OCI-LY1 (cell line): ENCODE results near the gene PACRG.

Experiments
- H2AFZ ChIP-seq: fragments of 200-600 bp; sonication (generic), shearing (Covaris generic); 2 replicates; pipeline ENCODE4 v1.6.0; 2014; ENCODE audit warnings: antibody characterized with exemption, mild to moderate bottlenecking, low read length
- H3F3A ChIP-seq: fragments of 200-600 bp; sonication (generic), shearing (Covaris generic); 2 replicates; pipeline ENCODE4 v1.6.0; 2014; ENCODE audit warnings: mild to moderate bottlenecking, antibody characterized with exemption, low read length, moderate library complexity; ENCODE audit not compliant: insufficient read depth
- H3K27ac ChIP-seq: fragments of 200-600 bp; sonication (generic); 2 replicates; pipeline ENCODE4 v1.5.1; 2014; ENCODE audit warnings: low read length, mixed run types, mild to moderate bottlenecking, low read depth; ENCODE audit not compliant: poor library complexity, severe bottlenecking
- H3K27me3 ChIP-seq: fragments of 200-600 bp; sonication (generic); 2 replicates; pipeline ENCODE4 v1.6.0; 2014; ENCODE audit warnings: antibody characterized with exemption, mild to moderate bottlenecking, low read length, moderate library complexity; ENCODE audit not compliant: insufficient read depth
- H3K36me3 ChIP-seq: fragments of 200-600 bp; sonication (generic); 2 replicates; pipeline ENCODE4 v1.6.1; 2014; ENCODE audit warnings: mild to moderate bottlenecking, antibody characterized with exemption, low read length, moderate library complexity, mixed read lengths; ENCODE audit not compliant: insufficient read depth
- H3K4me1 ChIP-seq: fragments of 200-600 bp; sonication (generic); 2 replicates; pipeline ENCODE4 v1.5.1; 2014; ENCODE audit warnings: mild to moderate bottlenecking, low read length, moderate library complexity; ENCODE audit not compliant: insufficient read depth, severe bottlenecking
- H3K4me2 ChIP-seq: fragments of 200-600 bp; sonication (generic), shearing (Covaris generic); 2 replicates; pipeline ENCODE4 v1.6.1; 2014; ENCODE audit warnings: low read length
- H3K4me3 ChIP-seq: fragments of 200-600 bp; sonication (generic); 2 replicates; pipeline ENCODE4 v1.5.1; 2014; ENCODE audit warnings: low read length, low read depth, mild to moderate bottlenecking, mixed read lengths; ENCODE audit not compliant: poor library complexity, severe bottlenecking
- H3K79me2 ChIP-seq: fragments of 200-600 bp; shearing (Covaris generic); 2 replicates; pipeline ENCODE4 v1.6.1; 2016; ENCODE audit warnings: mixed run types, low read length, mixed read lengths; ENCODE audit not compliant: insufficient read depth
- H3K9ac ChIP-seq: fragments of 200-600 bp; sonication (generic), shearing (Covaris generic); 2 replicates; pipeline ENCODE4 v1.6.1; 2014; ENCODE audit warnings: mild to moderate bottlenecking, low read length, mixed read lengths
- H3K9me2 ChIP-seq: fragments of 200-600 bp; sonication (generic), shearing (Covaris generic); 2 replicates; pipeline ENCODE4 v1.6.1; 2014; ENCODE audit warnings: low read depth, mild to moderate bottlenecking, low read length, mixed read lengths
- H3K9me3 ChIP-seq: fragments of 200-600 bp; shearing (Covaris generic); 2 replicates; pipeline ENCODE4 v1.6.1; 2014; ENCODE audit warnings: low read length, mixed read lengths
- H4K20me1 ChIP-seq: fragments of 200-600 bp; sonication (generic), shearing (Covaris generic); 2 replicates; pipeline ENCODE4 v1.6.0; 2016; ENCODE audit warnings: mild to moderate bottlenecking, low read length; ENCODE audit not compliant: insufficient read depth
- EZH2 ChIP-seq: fragments of 200-600 bp; sonication (generic), shearing (Covaris generic); IDR thresholded peaks from 2 replicates; pipeline ENCODE4 v1.8.0; 2017; ENCODE audit warnings: borderline replicate concordance, mixed run types, mild to moderate bottlenecking, antibody characterized with exemption, low read length, moderate library complexity, mixed read lengths
- TF ChIP-seq, protein P1 (sequence below): fragments of 200-600 bp; sonication (generic), shearing (Covaris generic); IDR thresholded peaks from 2 replicates; pipeline ENCODE4 v1.5.1; 2017; ENCODE audit warnings: mild to moderate bottlenecking, antibody characterized with exemption, low read length, moderate library complexity, mixed read lengths

The PACRG gene

DNA sequence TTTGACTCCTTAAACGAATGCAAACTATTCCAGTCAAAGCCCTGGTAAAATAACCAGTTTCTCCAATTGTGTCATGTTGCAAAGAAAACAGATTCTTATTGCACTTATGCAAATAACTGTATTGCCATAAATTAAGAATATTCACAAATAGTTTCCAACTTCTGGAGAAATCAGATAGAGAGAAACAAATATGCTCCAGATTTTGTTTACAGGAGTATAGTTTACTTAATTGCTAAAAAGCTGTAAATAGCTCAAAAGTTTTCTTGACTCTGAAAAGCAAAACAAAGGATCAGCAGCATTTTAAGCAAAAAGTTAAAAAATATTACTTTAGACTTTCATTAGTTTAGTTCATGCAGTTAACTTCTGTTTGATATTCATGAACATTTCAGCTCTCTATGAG is 304.2 kb downstream of the PACRG start:
- H3K9me2 ChIP-seq: no peaks in the 10 kb centered on the region
- no peaks in the 10 kb centered on the region for H3K79me2 ChIP-seq
- H3K9ac ChIP-seq: no peak overlapping the region
- H3K4me2 ChIP-seq: no peak overlapping the region
- no peaks in the 10 kb centered on the region for H3K9me3 ChIP-seq
- no peaks in the 10 kb centered on the region for H3K4me1 ChIP-seq
- no peaks in the 10 kb centered on the region for H3F3A ChIP-seq
- H3K27ac ChIP-seq: no peak overlapping the region
- no peak overlapping the region for H3K4me3 ChIP-seq
- TF ChIP-seq, protein P1, sequence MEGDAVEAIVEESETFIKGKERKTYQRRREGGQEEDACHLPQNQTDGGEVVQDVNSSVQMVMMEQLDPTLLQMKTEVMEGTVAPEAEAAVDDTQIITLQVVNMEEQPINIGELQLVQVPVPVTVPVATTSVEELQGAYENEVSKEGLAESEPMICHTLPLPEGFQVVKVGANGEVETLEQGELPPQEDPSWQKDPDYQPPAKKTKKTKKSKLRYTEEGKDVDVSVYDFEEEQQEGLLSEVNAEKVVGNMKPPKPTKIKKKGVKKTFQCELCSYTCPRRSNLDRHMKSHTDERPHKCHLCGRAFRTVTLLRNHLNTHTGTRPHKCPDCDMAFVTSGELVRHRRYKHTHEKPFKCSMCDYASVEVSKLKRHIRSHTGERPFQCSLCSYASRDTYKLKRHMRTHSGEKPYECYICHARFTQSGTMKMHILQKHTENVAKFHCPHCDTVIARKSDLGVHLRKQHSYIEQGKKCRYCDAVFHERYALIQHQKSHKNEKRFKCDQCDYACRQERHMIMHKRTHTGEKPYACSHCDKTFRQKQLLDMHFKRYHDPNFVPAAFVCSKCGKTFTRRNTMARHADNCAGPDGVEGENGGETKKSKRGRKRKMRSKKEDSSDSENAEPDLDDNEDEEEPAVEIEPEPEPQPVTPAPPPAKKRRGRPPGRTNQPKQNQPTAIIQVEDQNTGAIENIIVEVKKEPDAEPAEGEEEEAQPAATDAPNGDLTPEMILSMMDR: no peak
- no peak for TF ChIP-seq EZH2
- no peaks in the 10 kb centered on the region for H3K36me3 ChIP-seq
- no peaks in the 10 kb centered on the region for H3K27me3 ChIP-seq
- no peak overlapping the region for H2AFZ ChIP-seq
- no peaks in the 10 kb centered on the region for H4K20me1 ChIP-seq

DNA sequence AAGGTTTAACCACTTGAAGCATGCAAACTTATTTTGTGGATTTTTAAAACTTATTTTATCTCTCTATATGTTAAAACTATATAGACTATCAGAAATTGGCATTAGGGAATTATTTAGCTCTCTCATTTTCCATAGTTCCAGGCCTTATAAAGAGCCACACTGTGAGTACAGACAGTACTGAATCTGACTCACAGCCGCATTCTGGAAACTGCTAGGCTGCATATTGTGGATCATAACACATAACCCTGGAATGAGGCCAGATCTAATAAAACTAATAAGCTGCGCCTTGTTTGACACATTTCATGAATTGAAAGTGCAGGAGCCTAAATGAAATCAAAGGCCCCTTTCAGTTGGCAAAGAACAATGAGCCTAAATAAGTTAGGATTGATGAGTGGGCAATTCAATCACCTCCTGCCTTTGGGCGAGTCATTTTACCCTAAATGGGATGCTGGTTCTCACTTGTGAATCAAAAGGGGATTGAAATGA is 308.4 kb downstream of the PACRG start:
- Histone ChIP-seq H3K4me2 (no peak overlapping the region), H3F3A (no peaks in the 10 kb centered on the region)
- no peak for TF ChIP-seq EZH2
- TF ChIP-seq, protein P1: no peak

DNA sequence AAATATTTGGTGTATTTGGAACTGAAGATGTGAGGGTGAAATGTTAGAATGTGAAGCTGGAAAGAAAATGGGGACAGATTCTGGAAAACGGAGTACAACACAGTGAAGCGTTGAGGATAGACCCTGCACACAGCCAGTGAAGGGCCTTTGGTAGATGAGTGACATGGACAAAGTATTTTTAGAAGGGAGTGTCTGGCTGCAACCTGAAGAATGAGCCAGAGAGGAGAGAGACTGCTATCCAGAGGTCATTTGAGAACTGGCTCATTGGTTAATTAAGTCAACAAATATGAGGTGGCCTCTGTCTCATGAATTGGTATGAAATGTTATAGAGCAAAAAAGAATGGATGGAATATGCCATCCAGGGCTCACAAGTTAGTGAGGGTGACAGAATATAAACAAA is 310.5 kb downstream of the PACRG start:
- Histone ChIP-seq H3K4me3 (no peak overlapping the region), H3K36me3 (no peaks in the 10 kb centered on the region), H3K9me2 (no peaks in the 10 kb centered on the region), H3K27ac (no peak overlapping the region), H3F3A (no peaks in the 10 kb centered on the region), H3K9me3 (no peaks in the 10 kb centered on the region), H3K27me3 (no peaks in the 10 kb centered on the region), H4K20me1 (no peaks in the 10 kb centered on the region), H2AFZ (no peak overlapping the region), H3K4me1 (no peaks in the 10 kb centered on the region), H3K9ac (no peak overlapping the region), H3K4me2 (no peak overlapping the region), H3K79me2 (no peaks in the 10 kb centered on the region)
- TF ChIP-seq, protein P1: no peak
- no peak for TF ChIP-seq EZH2

More for the DNA sequence above, 308.4 kb downstream of the PACRG start:
- Histone ChIP-seq H3K27ac (no peak overlapping the region), H3K27me3 (no peaks in the 10 kb centered on the region), H3K4me3 (no peak overlapping the region), H3K79me2 (no peaks in the 10 kb centered on the region), H2AFZ (no peak overlapping the region), H3K36me3 (no peaks in the 10 kb centered on the region), H3K9ac (no peak overlapping the region), H3K4me1 (no peaks in the 10 kb centered on the region), H4K20me1 (no peaks in the 10 kb centered on the region), H3K9me2 (no peaks in the 10 kb centered on the region), H3K9me3 (no peaks in the 10 kb centered on the region)
